H9 (cell line): ENCODE measurements around the gene LDB2. TPM values are rescaled to one million over a fixed set of nuclear protein-coding genes. Genes with fewer than 3 reads are reported as not detected.

ENCODE experiments used
- DNase-seq: peaks from one replicate; pipeline ENCODE4 v3.0.0-alpha.2; 2017
- H2AFZ ChIP-seq: one replicate; pipeline ENCODE4 v1.6.1; 2013; ENCODE audit warnings: mild to moderate bottlenecking, low read length, control low read depth, moderate library complexity
- H2AK5ac ChIP-seq: 2 replicates; pipeline ENCODE4 v1.6.1; 2013; ENCODE audit warnings: low read length, control low read depth, mixed read lengths; ENCODE audit not compliant: insufficient read length
- H2BK120ac ChIP-seq: one replicate; pipeline ENCODE4 v1.6.1; 2013; ENCODE audit warnings: low read depth, mild to moderate bottlenecking, low read length, control low read depth, inconsistent platforms; ENCODE audit not compliant: poor library complexity, severe bottlenecking
- H2BK12ac ChIP-seq: 2 replicates; pipeline ENCODE4 v1.6.1; 2013; ENCODE audit warnings: low read length, control low read depth, mixed read lengths, low read depth; ENCODE audit not compliant: insufficient read length
- H2BK15ac ChIP-seq: 2 replicates; pipeline ENCODE4 v1.6.1; 2013; ENCODE audit warnings: low read depth, low read length, control low read depth
- H2BK20ac ChIP-seq: one replicate; pipeline ENCODE4 v1.6.1; 2013; ENCODE audit warnings: low read depth, mild to moderate bottlenecking, low read length, control low read depth, inconsistent platforms; ENCODE audit not compliant: poor library complexity, severe bottlenecking
- H2BK5ac ChIP-seq: 2 replicates; pipeline ENCODE4 v1.6.1; 2013; ENCODE audit warnings: low read length, control low read depth, mixed read lengths; ENCODE audit not compliant: insufficient read length
- H3K14ac ChIP-seq: 2 replicates; pipeline ENCODE4 v1.6.1; 2013; ENCODE audit warnings: low read length, control low read depth; ENCODE audit not compliant: insufficient read depth
- H3K18ac ChIP-seq: 2 replicates; pipeline ENCODE4 v1.6.1; 2013; ENCODE audit warnings: low read depth, mild to moderate bottlenecking, mixed read lengths, low read length, control low read depth; ENCODE audit not compliant: insufficient read length
- H3K23ac ChIP-seq: 2 replicates; pipeline ENCODE4 v1.6.1; 2013; ENCODE audit warnings: low read length, control low read depth, mixed read lengths, low read depth; ENCODE audit not compliant: insufficient read length
- H3K23me2 ChIP-seq: 2 replicates; pipeline ENCODE4 v1.6.1; 2013; ENCODE audit warnings: low read depth, mild to moderate bottlenecking, mixed read lengths, low read length, control low read depth; ENCODE audit not compliant: insufficient read length, poor library complexity, severe bottlenecking
- H3K27ac ChIP-seq: 2 replicates; pipeline ENCODE4 v1.5.1; 2013; ENCODE audit warnings: low read length, control low read depth, mixed read lengths, low read depth; ENCODE audit not compliant: insufficient read length
- H3K27me3 ChIP-seq: 2 replicates; pipeline ENCODE4 v1.6.1; 2013; ENCODE audit warnings: low read length, control low read depth, inconsistent platforms; ENCODE audit not compliant: insufficient read depth
- H3K4ac ChIP-seq: 2 replicates; pipeline ENCODE4 v1.6.1; 2013; ENCODE audit warnings: low read depth, mild to moderate bottlenecking, control low read depth, inconsistent platforms, low read length, moderate library complexity
- H3K4me1 ChIP-seq: 2 replicates; pipeline ENCODE4 v1.6.1; 2013; ENCODE audit warnings: low read length, control low read depth, inconsistent platforms; ENCODE audit not compliant: insufficient read depth
- H3K4me2 ChIP-seq: 2 replicates; pipeline ENCODE4 v1.6.1; 2013; ENCODE audit warnings: low read length, control low read depth, mixed read lengths; ENCODE audit not compliant: insufficient read length, insufficient read depth
- H3K56ac ChIP-seq: 2 replicates; pipeline ENCODE4 v1.6.1; 2013; ENCODE audit warnings: low read depth, mild to moderate bottlenecking, mixed read lengths, low read length, control low read depth; ENCODE audit not compliant: insufficient read length
- H3K79me1 ChIP-seq: 2 replicates; pipeline ENCODE4 v1.6.1; 2013; ENCODE audit warnings: low read depth, mild to moderate bottlenecking, moderate library complexity, low read length, control low read depth, inconsistent platforms; ENCODE audit not compliant: insufficient read depth, poor library complexity, severe bottlenecking
- H3K79me2 ChIP-seq: 2 replicates; pipeline ENCODE4 v1.6.1; 2013; ENCODE audit warnings: low read length, control low read depth, inconsistent platforms; ENCODE audit not compliant: insufficient read depth
- H3K9ac ChIP-seq: 2 replicates; pipeline ENCODE4 v1.6.1; 2013; ENCODE audit warnings: low read length, control low read depth, mixed read lengths; ENCODE audit not compliant: insufficient read length; ENCODE audit errors: extremely low read depth
- H3K9me3 ChIP-seq: one replicate; pipeline ENCODE4 v1.6.1; 2013; ENCODE audit warnings: low read depth, low read length, inconsistent platforms; ENCODE audit not compliant: control insufficient read depth
- H3T11ph ChIP-seq: one replicate; pipeline ENCODE4 v1.6.1; 2013; ENCODE audit warnings: mild to moderate bottlenecking, low read length, control low read depth, inconsistent platforms
- H4K20me1 ChIP-seq: one replicate; pipeline ENCODE4 v1.6.1; 2013; ENCODE audit not compliant: control insufficient read depth, insufficient read length, insufficient read depth
- H4K5ac ChIP-seq: 2 replicates; pipeline ENCODE4 v1.6.1; 2013; ENCODE audit warnings: low read depth, mild to moderate bottlenecking, mixed read lengths, low read length, control low read depth; ENCODE audit not compliant: insufficient read length
- H4K8ac ChIP-seq: replicated peaks from 2 replicates; pipeline ENCODE4 v1.6.1; 2013; ENCODE audit warnings: low read length, control low read depth, mixed read lengths, low read depth; ENCODE audit not compliant: insufficient read length
- H4K91ac ChIP-seq: 2 replicates; pipeline ENCODE4 v1.6.1; 2013; ENCODE audit warnings: low read depth, mild to moderate bottlenecking, moderate library complexity, mixed read lengths, low read length, control low read depth; ENCODE audit not compliant: insufficient read length
- H3K27ac Mint-ChIP-seq, 3 experiments: 2 replicates in 2 of 3; 3 replicates in 1 of 3; pipeline ENCODE4 v1.8.0; 2020 to 2021; ENCODE audit warnings: mixed read lengths in 3 of 3, mild to moderate bottlenecking in 1 of 3, moderate library complexity in 1 of 3
- H3K27me3 Mint-ChIP-seq: 2 replicates; pipeline ENCODE4 v1.8.0; 2021; ENCODE audit warnings: low read depth, mild to moderate bottlenecking, moderate library complexity, mixed read lengths
- H3K36me3 Mint-ChIP-seq, 3 experiments: 2 replicates in 2 of 3; 3 replicates in 1 of 3; pipeline ENCODE4 v1.8.0; 2020 to 2021; ENCODE audit warnings: low read depth in 3 of 3, mixed read lengths in 3 of 3; ENCODE audit not compliant: insufficient read depth in 1 of 3
- H3K4me1 Mint-ChIP-seq, 2 experiments: 2 replicates each; pipeline ENCODE4 v1.8.0; 2020; ENCODE audit warnings: mixed read lengths in 2 of 2
- H3K4me3 Mint-ChIP-seq, 2 experiments: 2 replicates in 1 of 2; 3 replicates in 1 of 2; pipeline ENCODE4 v1.8.0; 2020 to 2021; ENCODE audit warnings: mild to moderate bottlenecking in 2 of 2, mixed read lengths in 2 of 2, moderate library complexity in 1 of 2
- H3K9me3 Mint-ChIP-seq, 2 experiments: 2 replicates in 1 of 2; 3 replicates in 1 of 2; pipeline ENCODE4 v1.8.0; 2020; ENCODE audit warnings: mild to moderate bottlenecking in 2 of 2, mixed read lengths in 2 of 2, moderate library complexity in 1 of 2
- WGBS: extraction: QIAGEN DNeasy Blood & Tissue Kit; methylation state at CpG from one replicate; pipeline ENCODE4 v1.1.7; 2013; ENCODE audit warnings: missing lambda C conversion rate, low lambda C conversion rate, mixed read lengths; ENCODE audit not compliant: insufficient read length; ENCODE audit errors: extremely low coverage; 5-methylcytosine and 5-hydroxymethylcytosine counted together
- total RNA-seq: library from RNA; stranded (reverse); gene quantifications from 2 replicates; pipeline ENCODE4 v1.2.1, GENCODE V29; 2021
- TF ChIP-seq, protein P1 (sequence below): fragments of 200-600 bp; sonication (generic); conservative IDR thresholded peaks from 3 replicates; pipeline ENCODE4 v1.8.0; 2021; ENCODE audit warnings: antibody characterized with exemption, mild to moderate bottlenecking

The LDB2 gene
- total RNA-seq, 1 experiment from 2014 or later = 22.5 TPM

- Histone ChIP-seq H4K5ac (no peak overlapping the region), H3K4ac (no peak overlapping the region), H3K27ac (no peak overlapping the region), H3K18ac (no peak overlapping the region), H3K23me2 (no peaks in the 10 kb centered on the region), H2BK12ac (no peak overlapping the region), H2AFZ (no peak overlapping the region), H3K27me3 (no peaks in the 10 kb centered on the region), H3K4me2 (no peak overlapping the region), H3K79me1 (no peaks in the 10 kb centered on the region), H2BK5ac (no peak overlapping the region), H2BK20ac (no peak overlapping the region), H3K4me1 (peaks cover 4% of the 10 kb centered on the region; the same call in 1 of the 2 replicates), H3K56ac (no peak overlapping the region), H3K9ac (no peak overlapping the region), H3K79me2 (no peaks in the 10 kb centered on the region), H4K8ac (no peak overlapping the region), H4K91ac (no peak overlapping the region), H2AK5ac (no peak overlapping the region), H3T11ph (no peak overlapping the region), H3K9me3 (no peaks in the 10 kb centered on the region), H2BK120ac (no peak overlapping the region), H4K20me1 (no peaks in the 10 kb centered on the region), H3K14ac (no peak overlapping the region), H2BK15ac (no peak overlapping the region), H3K23ac (no peak overlapping the region)
- TF ChIP-seq, protein P1, sequence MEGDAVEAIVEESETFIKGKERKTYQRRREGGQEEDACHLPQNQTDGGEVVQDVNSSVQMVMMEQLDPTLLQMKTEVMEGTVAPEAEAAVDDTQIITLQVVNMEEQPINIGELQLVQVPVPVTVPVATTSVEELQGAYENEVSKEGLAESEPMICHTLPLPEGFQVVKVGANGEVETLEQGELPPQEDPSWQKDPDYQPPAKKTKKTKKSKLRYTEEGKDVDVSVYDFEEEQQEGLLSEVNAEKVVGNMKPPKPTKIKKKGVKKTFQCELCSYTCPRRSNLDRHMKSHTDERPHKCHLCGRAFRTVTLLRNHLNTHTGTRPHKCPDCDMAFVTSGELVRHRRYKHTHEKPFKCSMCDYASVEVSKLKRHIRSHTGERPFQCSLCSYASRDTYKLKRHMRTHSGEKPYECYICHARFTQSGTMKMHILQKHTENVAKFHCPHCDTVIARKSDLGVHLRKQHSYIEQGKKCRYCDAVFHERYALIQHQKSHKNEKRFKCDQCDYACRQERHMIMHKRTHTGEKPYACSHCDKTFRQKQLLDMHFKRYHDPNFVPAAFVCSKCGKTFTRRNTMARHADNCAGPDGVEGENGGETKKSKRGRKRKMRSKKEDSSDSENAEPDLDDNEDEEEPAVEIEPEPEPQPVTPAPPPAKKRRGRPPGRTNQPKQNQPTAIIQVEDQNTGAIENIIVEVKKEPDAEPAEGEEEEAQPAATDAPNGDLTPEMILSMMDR = no peak
- Mint-ChIP-seq H3K4me3 (no peak overlapping the region), H3K4me1 (peaks cover 0 to 11% of the 10 kb centered on the region in 2 experiments; a peak in 3 of 4 replicates), H3K27me3 (no peaks in the 10 kb centered on the region), H3K9me3 (peaks cover 0 to 6% of the 10 kb centered on the region in 2 experiments; a peak in 3 of 5 replicates), H3K36me3 (peaks cover 4 to 18% (median 18%) of the 10 kb centered on the region in 3 experiments), H3K27ac (no peak overlapping the region)
- WGBS = no CpG with 5 or more reads among the region's 6 CpGs
- no peak for DNase-seq
Observed at GRCh38 chr4:16770710-16771285, 127.6 kb downstream of the LDB2 start.
